Fibroblast of gingiva (primary cell): ENCODE results near the gene ILDR1.
A peak's percentile ranks its signal among the peaks of the same experiment; 100 is the strongest.
"Not testable (repeated sequence)": the region's sequence is repeated elsewhere in the genome, so short reads cannot be mapped to it uniquely, and the experiment has no call there.

Experiments
- DNase-seq: peaks from one replicate; pipeline ENCODE4 v3.0.0-alpha.2; 2011; ENCODE audit warnings: low read depth

The ILDR1 gene

DNA sequence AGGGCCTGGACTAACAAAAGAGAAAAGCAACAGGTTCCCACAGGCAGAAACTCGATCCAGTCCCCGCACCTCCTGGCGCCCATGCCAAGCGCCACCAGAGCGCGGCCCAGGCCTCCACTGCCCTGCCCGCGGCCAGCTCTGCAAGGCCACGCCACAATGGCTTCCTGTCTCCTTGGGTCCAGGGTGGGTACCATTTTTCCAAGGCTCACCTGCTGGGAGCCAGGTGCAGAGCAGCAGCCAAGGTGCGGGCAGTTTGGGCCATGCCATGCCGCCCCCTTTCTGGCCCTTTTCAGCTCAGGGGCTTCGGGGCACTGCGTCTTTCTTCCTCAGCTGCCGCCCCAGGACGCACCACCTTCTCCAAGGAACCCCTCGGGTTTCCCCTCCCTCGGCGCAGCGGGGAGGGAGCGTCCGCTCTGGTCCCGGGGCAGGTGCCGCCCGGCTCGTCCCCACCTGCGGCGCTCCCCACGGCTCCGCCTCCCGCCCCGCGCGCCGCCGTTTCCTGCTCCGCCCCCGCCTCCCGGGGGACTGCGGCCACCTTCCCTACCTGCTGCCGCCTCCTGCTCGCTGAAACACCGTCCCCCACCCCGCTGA lies at the start of gene ILDR1:
Gene ILDR1 (minus strand): TSS at position 437 of the 591 bp plus-strand sequence. CDS start 170 bp downstream, at position 267.
- DNase-seq = no peak

DNA sequence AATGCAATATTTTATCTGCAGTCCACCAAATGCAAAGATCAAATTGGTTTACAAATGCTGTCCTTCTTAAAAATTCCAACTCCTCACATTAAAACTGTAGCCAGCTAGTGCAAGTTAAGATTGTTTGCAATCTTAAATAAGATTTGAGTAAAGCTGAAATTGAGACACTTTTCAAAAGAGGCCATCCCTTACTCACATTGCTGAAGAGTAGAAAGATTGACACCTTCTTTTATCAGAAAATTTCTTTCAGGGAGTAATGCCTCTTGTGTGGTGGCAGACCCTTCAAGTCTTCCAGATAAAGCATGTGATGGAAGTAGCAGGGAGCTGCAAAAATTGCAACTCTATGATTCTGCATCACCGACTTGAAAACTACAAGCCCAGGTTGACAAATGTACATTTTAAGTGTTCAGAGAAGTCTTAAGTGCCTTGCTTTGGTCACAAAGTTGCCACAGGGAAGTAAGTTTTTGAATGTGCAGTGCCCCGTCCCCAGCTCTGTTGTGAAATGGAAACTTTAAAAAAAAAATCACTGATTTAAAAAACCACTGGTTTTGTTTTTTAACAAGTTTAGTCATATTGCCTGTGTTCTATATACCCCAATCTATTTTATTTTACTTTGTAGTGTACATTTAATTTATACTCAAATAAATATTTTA lies 45.7 kb upstream of the ILDR1 start:
- no peak for DNase-seq

DNA sequence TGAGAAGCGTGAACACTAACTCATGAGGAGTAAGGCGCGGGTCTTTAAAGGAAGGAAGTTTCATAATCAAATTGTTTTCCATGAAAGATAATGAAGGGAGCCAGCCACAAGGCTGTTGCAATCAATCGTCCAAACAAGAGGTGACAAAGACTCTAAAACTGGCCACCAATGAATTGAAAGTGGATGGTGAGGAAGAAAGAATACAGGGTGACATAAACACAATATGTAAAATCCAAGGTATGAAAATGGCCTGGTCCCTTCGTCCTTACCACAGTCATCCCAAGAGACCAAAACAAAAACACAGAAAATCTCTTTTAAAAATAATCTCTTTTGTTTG lies 45.1 kb upstream of the ILDR1 start:
- no peak for DNase-seq

DNA sequence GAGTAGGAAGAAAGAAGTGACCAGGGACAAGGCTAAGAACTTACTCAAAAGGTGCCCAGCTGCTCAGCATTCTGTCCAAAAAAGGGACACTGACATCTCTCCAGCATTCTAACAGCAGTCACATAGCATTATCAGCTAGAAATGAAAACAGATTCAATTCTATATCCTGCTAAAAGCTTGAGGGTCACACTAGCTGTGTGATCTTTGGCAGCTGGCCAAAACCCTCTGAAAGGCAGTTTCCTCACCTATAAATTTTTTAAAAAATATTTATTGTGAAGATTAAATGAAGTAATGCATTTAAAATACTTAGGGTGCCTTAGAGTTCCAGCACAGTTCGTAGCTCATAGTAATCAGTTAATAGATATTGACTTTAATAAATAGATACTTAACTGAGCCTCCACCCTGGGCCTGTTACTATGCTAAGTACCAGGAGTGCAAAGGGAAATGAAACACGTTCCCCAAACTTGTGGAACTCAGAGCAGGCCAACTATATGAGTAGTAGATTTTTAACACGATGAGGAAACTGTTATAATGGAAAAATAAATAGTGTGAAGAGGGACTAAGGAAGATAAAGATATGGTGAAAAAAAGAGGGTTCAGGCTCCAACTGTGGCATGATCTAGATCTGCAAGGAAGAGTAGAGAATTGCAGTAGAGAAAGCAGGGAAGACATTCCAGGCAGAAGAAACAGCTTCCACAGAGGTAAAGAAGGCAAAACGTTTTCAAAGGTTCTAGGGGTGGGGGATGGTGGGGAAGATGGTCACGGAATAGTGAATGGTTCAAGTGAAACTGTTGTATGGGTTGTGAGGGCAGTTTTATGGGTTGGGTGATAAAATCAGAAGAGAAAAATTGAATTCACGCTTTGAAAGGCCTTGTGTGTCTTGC lies 44.5 kb upstream of the ILDR1 start:
- no peak for DNase-seq

DNA sequence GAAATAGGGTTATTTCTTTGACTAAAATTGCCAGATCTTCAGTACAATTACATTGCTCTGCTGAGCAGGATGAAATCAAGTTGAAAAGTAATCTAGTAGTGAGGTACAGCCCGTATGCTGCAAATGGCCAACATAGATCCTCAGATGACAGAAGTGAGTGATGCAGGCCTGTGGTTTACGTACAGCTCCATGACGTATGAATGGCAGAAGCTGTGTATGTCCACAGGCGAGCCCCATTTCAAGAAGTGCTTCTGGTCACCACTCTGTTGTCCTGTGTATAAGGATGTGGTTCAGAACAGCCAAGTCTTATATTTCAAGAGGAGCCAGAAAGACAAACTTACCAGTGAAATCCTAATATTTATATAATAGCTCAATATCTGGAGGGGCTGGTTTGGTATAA lies 42.3 kb upstream of the ILDR1 start:
- no peak for DNase-seq

DNA sequence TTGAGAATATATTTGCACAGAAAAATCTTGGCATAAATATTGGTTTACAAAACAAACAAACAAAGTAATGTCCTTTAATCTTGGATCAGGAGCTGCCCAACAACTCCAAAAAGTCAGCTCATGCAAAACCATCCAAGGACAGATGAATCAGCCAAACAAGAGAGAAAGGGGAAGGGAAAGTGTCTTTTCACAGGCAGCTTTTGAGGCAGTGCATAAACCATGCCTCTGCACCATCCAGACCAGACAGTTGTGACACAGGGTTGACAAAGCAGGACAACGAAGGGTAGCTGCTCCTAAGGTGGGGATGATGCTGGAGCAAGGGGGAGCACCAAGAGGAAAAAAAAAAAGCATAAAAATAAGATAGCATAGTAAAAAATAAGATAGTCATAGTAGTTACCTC lies 41.9 kb upstream of the ILDR1 start:
- no peak for DNase-seq

DNA sequence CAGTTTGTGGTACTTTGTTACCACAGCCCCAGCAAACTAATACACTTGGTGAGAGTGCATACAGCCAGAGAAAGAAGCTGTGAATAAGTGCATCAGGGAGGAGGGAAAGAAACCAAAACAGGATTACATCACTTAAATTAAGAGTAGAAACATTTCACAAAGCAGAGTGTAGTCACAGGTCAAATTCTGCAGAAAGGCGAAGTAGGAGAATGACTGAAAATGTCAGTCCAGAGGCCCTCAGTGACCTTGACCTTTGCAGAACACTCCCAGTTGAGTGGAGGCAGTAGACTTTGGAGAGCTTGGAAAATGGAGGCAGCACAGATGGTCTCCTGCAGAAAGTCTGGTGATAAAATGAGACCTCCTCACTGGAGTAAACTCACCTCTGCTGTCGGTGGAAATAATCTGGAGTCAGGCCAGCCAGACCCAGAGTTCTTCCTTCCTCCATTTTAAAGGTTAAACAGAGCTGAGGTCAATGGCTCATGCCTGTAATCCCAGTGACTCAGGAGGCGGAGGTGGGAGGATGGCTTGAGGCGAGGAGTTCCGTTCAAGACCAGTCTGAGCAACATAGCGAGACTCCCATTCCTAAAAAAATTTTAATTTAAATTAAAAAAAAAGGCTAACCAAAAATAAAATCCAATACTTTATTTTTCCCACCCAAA lies 38.1 kb upstream of the ILDR1 start:
- no peak for DNase-seq

DNA sequence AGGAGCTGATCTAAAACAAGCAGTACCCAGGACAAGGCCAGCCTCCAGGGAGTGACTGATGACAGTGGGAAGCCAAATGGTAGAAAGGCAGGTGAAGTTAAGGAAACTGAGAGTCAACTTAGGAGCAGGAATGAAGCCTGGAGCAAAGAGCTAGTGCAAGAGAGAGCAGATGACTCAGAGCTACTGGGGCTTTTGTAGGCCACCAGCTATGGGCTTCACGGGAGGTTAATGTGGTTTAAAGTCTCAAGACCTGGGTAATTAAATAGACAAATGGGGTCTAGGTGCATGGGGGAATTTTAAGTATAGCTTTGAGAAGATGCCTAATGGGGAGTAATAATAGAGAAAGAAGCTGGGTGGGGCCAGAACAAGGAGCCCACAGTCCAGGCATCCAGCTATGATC lies 36.2 kb upstream of the ILDR1 start:
- no peak for DNase-seq

DNA sequence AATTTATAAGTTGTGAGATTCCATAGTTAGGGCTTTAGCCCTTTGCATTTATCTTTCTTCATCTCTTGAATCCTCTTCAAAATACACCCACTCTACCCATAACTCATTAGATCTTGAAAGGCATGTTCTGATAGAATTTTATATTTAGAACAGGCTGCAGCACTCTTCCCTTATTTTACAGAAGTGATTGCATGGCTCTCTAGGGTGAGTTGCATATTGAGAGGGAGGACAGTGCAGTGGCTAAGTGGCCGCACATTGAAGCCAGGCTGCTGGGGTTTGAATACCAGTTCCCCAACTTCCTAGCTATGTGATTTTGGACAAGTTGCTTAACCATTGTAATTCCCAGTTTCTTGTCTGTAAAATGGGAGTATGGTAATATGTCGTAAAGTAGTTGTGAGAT lies 35.6 kb upstream of the ILDR1 start:
- DNase-seq = no peak

DNA sequence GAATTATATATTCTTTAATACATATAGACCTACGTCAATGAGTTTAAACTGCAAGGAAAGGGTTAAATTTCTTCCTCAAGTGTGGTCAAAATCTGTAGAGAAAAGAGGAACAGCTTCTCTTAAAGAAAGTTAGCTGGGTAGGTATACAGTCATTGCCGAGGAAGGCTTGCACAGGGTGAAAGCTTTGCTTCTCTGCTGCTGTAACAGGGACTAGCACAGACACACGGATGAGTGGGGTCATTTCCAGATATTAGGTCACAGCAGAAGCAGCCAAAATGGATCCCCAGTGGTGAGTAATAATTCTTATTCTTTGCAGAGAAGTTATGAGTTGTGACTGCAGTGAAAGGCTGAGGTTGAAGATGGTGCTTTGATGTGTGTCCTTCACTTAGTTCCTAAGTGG lies 33.2 kb upstream of the ILDR1 start, which contains the start of gene CD86:
Gene CD86 (plus strand): TSS at position 148 of the 400 bp plus-strand sequence. CDS start 128 bp downstream, at position 276.
- no peak for DNase-seq

DNA sequence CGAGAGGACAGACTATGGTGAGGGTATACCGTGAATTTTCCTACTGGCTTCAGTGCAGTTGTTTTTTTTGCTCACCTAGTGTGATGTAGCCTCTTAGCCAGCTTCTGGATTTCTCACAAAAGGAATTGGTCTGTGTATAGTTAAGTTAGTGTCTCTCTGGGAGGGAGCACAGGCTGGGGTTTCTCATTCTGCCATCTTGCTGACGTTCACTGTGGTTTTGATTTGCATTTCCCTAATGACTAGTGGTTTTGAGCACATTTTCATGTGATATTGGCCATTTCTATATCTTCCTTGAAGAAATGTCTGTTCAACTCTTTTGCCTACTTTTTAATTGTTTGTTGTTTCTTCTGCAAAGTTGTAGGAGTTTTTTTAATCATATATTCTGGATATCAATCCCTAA lies 30.9 kb upstream of the ILDR1 start:
- DNase-seq = no peak

DNA sequence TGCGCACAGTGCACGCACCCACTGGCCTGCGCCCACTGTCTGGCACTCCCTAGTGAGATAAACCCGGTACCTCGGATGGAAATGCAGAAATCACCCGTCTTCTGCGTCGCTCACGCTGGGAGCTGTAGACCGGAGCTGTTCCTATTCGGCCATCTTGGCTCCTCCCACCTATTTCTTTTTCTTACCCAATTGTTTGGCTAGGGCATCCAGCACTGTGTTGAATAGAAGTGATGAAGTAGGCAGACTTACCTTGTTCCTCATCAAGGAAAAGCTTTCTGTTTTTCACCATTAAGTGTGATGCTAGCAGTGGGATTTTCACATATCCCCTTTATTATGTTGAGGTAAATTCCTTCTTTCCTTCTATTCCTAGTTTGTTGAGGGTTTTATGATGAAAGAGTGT lies 25.7 kb upstream of the ILDR1 start:
- not testable (repeated sequence) for DNase-seq

DNA sequence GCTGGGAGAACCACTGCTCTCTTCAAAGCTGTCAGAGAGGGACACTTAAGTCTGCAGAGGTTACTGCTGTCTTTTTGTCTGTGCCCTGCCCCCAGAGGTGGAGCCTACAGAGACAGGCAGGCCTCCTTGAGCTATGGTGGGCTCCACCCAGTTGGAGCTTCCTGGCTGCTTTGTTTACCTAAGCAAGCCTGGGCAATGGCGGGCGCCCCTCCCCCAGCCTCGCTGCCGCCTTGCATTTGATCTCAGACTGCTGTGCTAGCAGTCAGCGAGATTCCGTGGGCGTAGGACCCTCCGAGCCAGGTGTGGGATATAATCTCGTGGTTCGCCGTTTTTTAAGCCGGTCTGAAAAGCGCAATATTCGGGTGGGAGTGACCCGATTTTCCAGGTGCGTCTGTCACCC lies 25.2 kb upstream of the ILDR1 start:
- not testable (repeated sequence) for DNase-seq

DNA sequence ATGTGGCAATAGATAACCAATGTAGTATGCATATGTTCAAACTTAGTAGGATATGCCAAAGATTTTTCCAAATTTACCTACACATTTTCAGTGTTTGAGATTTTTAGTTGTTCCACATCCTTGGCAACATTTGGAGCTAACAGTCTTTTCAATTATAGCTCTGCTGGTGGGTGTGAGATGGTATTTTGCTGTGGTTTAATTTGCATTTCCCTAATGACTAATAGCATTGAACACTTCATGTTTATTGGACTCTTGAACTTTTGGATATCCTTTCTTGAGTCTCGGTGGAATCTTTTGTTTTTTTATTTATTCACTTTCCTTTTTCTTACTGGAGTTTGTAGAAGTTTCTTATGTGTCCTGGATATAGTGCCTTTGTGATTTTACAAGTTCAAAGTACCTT lies 11.0 kb upstream of the ILDR1 start:
- DNase-seq = no peak

DNA sequence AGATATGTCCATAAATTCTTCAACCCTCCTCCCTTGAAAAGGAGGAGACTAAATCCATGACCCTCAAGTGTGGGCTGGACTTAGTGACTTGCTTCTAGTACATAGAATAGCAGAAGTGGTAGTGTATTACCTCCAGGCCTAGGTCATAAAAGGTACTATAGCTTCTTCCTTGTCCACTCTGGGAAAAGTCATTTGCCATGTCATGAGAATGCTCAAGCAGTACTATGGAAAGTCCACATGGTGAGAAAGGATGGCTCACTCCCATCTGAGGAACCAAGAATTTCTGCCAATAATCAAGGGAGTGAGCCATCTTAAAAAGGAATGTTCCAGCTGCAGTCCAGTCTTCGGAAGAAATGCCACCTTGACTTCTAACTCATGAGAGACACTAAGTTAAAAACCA lies 10.5 kb upstream of the ILDR1 start:
- DNase-seq = no peak

DNA sequence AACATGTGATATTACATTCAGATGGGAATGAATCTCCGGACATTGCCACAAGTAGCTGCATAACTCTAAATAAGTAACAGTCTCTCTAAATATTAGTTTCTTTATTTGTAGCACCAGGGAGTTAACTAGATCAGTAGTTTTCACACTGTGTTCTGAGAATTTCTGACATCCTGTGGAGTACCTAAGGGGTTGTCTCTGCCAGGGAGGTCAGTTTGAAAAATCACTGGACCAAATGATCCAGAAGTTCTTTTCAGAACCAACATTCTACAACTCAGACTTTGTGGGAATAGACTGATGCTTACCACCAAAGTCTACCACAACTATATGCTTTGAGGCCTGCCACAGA lies 9.0 kb upstream of the ILDR1 start:
- no peak for DNase-seq

DNA sequence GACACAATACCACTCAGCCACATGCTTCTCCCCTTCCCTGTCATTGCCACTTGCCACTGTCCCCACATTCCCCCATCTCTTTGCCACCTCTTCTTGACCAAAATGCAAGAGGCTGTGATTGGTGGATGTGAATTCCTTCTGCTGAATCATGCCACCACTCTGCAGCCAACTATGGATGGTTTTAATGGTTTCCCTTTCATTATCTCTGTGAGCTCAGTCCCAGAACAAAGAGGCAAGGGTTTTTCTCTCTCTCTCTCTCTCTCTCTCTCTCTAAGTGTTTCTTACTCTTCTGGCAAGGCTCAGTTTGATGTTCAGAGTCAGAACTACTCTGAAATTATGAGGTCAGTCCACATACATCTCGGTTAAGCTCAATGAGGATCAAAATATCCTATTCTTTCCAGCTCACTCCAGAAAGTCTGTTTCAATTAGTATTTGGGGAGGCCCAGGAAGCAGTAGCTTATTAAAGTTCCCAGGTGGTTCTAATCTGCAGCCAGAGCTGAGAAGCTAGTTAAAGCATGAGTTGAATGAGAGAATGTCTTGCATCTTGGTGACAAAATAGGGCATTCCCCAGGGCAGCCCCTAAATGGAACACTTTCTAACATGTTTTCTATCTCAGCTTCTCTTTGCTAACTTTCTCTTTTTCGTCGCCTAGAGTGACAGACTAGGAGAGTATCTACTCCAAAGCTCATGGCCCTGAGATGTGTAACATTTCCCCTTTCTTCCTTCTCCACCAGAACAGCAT lies 8.5 kb upstream of the ILDR1 start:
- DNase-seq = peak; percentile 5

DNA sequence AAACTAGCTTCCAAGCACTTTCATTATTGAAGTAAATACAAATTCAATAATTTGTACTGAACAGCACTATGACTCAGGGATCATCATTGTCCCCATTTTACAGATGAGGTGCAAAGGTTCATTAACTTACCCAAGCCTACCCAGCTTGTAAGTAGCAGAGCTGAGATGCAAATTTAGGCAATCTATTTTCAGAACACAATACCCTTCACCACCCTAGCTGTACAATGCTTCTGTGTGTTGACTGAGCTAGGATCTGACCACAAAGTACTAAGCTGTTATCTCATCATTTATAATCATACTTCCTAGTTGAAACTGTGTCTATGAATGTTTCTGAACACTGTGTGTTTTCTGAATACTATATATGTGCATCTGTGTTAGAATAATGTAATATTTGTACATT lies 3.2 kb upstream of the ILDR1 start:
- DNase-seq = no peak

DNA sequence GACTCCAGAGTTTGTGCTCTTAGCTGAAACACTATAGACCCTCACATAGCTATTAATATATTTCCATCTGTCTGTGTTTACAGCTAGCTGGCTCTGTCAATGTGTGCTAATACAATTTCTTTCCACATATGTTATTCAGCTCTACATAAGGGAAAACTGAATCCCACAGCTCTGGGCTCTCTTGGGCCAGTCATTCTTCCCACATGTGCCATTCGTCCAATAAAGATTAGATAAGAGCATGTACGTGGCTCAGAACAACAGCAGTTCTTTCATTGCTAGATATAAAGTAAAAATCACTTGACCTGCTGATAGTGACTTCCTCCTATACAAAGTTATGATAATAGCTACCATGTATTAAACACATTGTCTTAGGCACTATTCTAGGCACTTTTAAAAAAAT lies 2.8 kb upstream of the ILDR1 start:
- no peak for DNase-seq

DNA sequence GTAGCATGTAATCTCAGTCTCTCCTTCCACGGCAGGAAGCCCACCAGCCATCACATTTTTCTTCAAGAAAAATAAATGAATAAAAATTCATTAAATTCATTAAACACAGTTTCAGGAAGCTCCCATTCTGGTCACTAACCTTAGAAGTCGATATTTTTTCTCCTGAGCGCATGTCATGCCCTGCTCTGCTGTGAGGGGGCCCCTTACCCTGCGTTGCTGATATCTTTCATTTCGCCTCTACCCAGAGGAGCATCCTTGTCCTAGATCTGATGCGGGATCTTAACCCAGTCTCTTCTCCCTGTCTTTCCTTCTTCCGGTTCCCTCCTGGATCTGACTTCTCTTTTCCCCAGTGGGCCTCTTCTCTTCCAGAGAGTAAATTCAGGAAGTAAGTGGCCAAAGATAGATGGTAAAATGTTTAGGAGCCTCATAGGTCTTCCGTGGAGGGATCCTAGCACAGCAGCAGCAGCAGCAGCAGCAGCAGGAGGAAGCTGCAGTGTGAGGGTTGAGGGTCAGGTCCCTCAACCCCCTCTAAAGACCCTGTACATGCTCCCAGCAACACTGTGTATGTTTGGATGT lies 1.4 kb upstream of the ILDR1 start:
- DNase-seq = no peak

DNA sequence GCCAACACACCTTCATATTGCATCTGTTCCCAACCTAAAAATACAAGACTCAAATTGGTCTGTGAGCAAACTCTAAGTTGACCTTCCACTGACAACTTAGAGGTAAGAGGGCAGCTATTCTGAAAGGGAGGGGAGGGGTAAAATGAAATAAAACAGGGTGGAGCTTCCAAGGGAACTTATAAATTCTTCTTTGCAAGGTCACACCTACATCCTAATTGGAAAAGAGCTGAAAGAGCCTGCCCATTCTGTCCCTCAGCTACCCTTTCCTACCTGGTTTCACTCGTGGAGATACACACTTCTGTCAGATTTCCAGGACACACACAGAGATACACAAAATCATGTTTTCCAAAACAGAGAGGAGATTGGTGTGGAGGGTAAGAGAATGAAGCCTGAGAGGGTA lies 1.0 kb downstream of the ILDR1 start:
- DNase-seq = no peak

DNA sequence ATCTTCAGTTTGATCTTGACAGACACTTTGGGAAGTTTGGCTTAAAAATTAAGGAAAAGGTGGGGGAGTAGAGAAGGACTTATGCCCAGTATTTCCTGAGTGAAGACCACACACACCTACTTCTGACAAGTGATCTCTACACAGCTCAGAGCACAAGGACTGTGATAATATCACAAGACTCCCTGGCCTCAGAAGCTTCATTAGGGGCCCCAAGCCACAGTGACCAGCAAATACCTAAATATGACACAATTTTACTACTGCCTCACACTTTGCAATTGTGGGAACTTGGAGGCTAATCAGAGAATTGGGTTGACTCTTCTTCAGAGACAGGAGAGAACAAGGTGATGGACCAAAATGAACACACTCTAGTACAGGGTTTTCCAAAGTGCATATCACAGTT lies 2.6 kb downstream of the ILDR1 start:
- no peak for DNase-seq
